ENCODE measurements around the gene CYB5RL.

The CYB5RL gene

GRCh38 chr1:54156986-54157385 lies 42.8 kb downstream of the CYB5RL start:
- no peak for TF ChIP-seq CTCF (IDR thresholded peaks at IDR 0.05; ENCODE audit: low read depth, low read length, missing control alignments)
- in situ Hi-C loops (cut with HindIII; ENCODE audit: low sequenced_read_pairs), result no loop called here
- no peak for DNase-seq (ENCODE audit: low read depth)

GRCh38 chr1:54156201-54156600 lies 43.6 kb downstream of the CYB5RL start:
- DNase-seq (ENCODE audit: low read depth), result no peak
- no peak for TF ChIP-seq CTCF (IDR thresholded peaks at IDR 0.05; ENCODE audit: low read depth, low read length, missing control alignments)
- in situ Hi-C loops (cut with HindIII; ENCODE audit: low sequenced_read_pairs), result no loop called here
- H3K4me3 ChIP-seq (ENCODE audit: low read depth, low read length), result no peak overlapping the region

More at GRCh38 chr1:54156986-54157385, 42.8 kb downstream of the CYB5RL start:
- no peak overlapping the region for H3K4me3 ChIP-seq (ENCODE audit: low read depth, low read length)

GRCh38 chr1:54153535-54154439 lies 46.0 kb downstream of the CYB5RL start:
- in situ Hi-C loops (cut with HindIII; ENCODE audit: low sequenced_read_pairs), result no loop called here
- no peak for TF ChIP-seq CTCF (IDR thresholded peaks at IDR 0.05; ENCODE audit: low read depth, low read length, missing control alignments)
- DNase-seq (ENCODE audit: low read depth), result peak; percentile 40
- no peak overlapping the region for H3K4me3 ChIP-seq (ENCODE audit: low read depth, low read length)

GRCh38 chr1:54152696-54153095 lies 47.1 kb downstream of the CYB5RL start, which contains the start of gene CDCP2:
TSS of gene CDCP2 (minus strand) at chr1:54153000. CDS start at chr1:54152922, 78 bp downstream.
- H3K4me3 ChIP-seq (ENCODE audit: low read depth, low read length), result no peak within 1 kb of the TSS
- in situ Hi-C loops (cut with HindIII; ENCODE audit: low sequenced_read_pairs), result no loop called here
- DNase-seq (ENCODE audit: low read depth), result no peak
- no peak for TF ChIP-seq CTCF (IDR thresholded peaks at IDR 0.05; ENCODE audit: low read depth, low read length, missing control alignments)

GRCh38 chr1:54151013-54151412 lies 48.8 kb downstream of the CYB5RL start:
- in situ Hi-C loops (cut with HindIII; ENCODE audit: low sequenced_read_pairs), result no loop called here
- no peak for TF ChIP-seq CTCF (IDR thresholded peaks at IDR 0.05; ENCODE audit: low read depth, low read length, missing control alignments)
- no peak overlapping the region for H3K4me3 ChIP-seq (ENCODE audit: low read depth, low read length)
- DNase-seq (ENCODE audit: low read depth), result no peak
